ENCODE measurements around the gene PHF24. TPM values are rescaled to one million over a fixed set of nuclear protein-coding genes. Genes with fewer than 3 reads are reported as not detected.
A peak's percentile ranks its signal among the peaks of the same experiment; 100 is the strongest.

Gene PHF24
- total and polyA plus RNA-seq, 10 of the 15 experiments (the other 5 are each of a cell fraction or from before 2014, with no cell fraction given), result 0.02 to 0.04 TPM; not detected in 8

DNA sequence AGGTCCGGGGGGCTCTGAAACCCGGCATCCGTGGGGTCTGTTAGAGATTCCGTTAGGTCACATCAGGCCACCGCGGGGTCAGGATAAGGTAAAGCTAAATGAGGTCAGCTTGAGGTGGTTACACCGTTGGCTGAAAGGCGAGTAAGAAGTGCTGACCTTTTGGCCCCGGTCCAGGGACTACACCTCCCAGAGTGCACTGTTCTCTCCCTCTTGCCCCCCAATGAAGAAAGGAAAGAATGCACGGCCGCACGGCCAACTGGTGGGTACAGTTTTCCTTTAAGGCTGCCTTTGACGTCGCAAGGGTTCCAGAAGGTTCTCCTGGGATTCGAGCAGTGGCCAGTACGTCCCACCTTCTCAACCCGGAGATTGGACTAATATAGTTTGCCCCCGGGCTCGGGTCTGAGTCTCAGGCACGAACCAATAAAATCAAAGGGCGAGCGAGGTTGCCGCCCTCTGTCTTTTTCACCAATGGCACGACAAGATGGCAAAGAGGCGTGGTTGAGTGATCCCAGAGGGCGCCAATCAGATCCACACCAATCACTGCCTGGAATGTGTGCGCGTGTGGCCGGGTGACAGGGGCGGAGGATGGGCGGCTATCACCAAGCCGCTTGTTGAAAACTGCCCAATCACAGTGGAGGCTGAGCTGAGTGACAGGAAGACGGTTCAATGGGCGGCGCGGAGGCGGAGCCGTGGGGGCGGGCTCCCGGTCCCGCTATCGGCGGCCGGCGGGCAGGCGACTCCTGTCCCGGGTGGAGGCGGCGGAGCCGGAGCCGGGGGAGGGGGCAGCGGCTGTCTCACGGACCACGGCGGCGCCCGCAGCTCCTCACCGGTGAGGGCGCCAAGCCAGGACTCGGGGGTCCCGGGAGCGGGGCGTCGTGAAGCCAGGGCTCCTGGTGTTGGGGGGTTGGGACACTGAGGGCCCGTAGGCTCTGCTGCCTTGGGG, 31.2 kb downstream of the PHF24 start, which contains the start of gene DNAJB5 (continued):
- TF ChIP-seq, protein P1, sequence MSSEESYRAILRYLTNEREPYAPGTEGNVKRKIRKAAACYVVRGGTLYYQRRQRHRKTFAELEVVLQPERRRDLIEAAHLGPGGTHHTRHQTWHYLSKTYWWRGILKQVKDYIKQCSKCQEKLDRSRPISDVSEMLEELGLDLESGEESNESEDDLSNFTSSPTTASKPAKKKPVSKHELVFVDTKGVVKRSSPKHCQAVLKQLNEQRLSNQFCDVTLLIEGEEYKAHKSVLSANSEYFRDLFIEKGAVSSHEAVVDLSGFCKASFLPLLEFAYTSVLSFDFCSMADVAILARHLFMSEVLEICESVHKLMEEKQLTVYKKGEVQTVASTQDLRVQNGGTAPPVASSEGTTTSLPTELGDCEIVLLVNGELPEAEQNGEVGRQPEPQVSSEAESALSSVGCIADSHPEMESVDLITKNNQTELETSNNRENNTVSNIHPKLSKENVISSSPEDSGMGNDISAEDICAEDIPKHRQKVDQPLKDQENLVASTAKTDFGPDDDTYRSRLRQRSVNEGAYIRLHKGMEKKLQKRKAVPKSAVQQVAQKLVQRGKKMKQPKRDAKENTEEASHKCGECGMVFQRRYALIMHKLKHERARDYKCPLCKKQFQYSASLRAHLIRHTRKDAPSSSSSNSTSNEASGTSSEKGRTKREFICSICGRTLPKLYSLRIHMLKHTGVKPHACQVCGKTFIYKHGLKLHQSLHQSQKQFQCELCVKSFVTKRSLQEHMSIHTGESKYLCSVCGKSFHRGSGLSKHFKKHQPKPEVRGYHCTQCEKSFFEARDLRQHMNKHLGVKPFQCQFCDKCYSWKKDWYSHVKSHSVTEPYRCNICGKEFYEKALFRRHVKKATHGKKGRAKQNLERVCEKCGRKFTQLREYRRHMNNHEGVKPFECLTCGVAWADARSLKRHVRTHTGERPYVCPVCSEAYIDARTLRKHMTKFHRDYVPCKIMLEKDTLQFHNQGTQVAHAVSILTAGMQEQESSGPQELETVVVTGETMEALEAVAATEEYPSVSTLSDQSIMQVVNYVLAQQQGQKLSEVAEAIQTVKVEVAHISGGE (CRISPR knock-in tag; IDR thresholded peaks at IDR 0.05), result no peak
- TF ChIP-seq TCF7 (IDR thresholded peaks at IDR 0.05; ENCODE audit: borderline replicate concordance), result no peak
- TF ChIP-seq MEF2A (IDR thresholded peaks at IDR 0.05; ENCODE audit: insufficient read depth, low read depth, low read length), result no peak
- 0 out of 2 replicates have a peak, but pooled peaks have one; percentile 15 for TF ChIP-seq TAF1 (IDR thresholded peaks at IDR 0.05; ENCODE audit: borderline replicate concordance, low read depth, low read length)
- TF ChIP-seq RAD21 (IDR thresholded peaks at IDR 0.05; ENCODE audit: insufficient read depth, low read depth, low read length), result no peak
- TF ChIP-seq RAD51 (IDR thresholded peaks at IDR 0.05), result peak; percentile 44; the same call in 1 of the 2 replicates
- peak; percentile 38; the same call in 1 of the 2 replicates for TF ChIP-seq NBN (IDR thresholded peaks at IDR 0.05)
- TF ChIP-seq, protein P2, sequence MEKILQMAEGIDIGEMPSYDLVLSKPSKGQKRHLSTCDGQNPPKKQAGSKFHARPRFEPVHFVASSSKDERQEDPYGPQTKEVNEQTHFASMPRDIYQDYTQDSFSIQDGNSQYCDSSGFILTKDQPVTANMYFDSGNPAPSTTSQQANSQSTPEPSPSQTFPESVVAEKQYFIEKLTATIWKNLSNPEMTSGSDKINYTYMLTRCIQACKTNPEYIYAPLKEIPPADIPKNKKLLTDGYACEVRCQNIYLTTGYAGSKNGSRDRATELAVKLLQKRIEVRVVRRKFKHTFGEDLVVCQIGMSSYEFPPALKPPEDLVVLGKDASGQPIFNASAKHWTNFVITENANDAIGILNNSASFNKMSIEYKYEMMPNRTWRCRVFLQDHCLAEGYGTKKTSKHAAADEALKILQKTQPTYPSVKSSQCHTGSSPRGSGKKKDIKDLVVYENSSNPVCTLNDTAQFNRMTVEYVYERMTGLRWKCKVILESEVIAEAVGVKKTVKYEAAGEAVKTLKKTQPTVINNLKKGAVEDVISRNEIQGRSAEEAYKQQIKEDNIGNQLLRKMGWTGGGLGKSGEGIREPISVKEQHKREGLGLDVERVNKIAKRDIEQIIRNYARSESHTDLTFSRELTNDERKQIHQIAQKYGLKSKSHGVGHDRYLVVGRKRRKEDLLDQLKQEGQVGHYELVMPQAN (conservative IDR thresholded peaks at IDR 0.05), result peak; percentile 78
- no peak for TF ChIP-seq CREB1 (IDR thresholded peaks at IDR 0.05; ENCODE audit: low read depth)
- TF ChIP-seq RCOR1 (conservative IDR thresholded peaks at IDR 0.05; ENCODE audit: low read depth, low read length), result no peak
- no peak for TF ChIP-seq JUND (IDR thresholded peaks at IDR 0.05; ENCODE audit: low read depth, low read length)
- TF ChIP-seq STAT1 (conservative IDR thresholded peaks at IDR 0.05), result no peak
- no peak for TF ChIP-seq ZNF217 (IDR thresholded peaks at IDR 0.05)
- no peak for TF ChIP-seq MTA2 (IDR thresholded peaks at IDR 0.05; ENCODE audit: low read depth)
- no peak for TF ChIP-seq ESRRA (IDR thresholded peaks at IDR 0.05; ENCODE audit: low read length)
- TF ChIP-seq, protein P3, sequence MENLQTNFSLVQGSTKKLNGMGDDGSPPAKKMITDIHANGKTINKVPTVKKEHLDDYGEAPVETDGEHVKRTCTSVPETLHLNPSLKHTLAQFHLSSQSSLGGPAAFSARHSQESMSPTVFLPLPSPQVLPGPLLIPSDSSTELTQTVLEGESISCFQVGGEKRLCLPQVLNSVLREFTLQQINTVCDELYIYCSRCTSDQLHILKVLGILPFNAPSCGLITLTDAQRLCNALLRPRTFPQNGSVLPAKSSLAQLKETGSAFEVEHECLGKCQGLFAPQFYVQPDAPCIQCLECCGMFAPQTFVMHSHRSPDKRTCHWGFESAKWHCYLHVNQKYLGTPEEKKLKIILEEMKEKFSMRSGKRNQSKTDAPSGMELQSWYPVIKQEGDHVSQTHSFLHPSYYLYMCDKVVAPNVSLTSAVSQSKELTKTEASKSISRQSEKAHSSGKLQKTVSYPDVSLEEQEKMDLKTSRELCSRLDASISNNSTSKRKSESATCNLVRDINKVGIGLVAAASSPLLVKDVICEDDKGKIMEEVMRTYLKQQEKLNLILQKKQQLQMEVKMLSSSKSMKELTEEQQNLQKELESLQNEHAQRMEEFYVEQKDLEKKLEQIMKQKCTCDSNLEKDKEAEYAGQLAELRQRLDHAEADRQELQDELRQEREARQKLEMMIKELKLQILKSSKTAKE (IDR thresholded peaks at IDR 0.05; ENCODE audit: low read depth, poor library complexity, severe bottlenecking), result peak; percentile 56
- TF ChIP-seq SPI1 (IDR thresholded peaks at IDR 0.05; ENCODE audit: borderline replicate concordance, insufficient read depth, low read depth, low read length), result no peak
- peak; percentile 50; the same call in 1 of the 2 replicates for TF ChIP-seq IKZF1 (conservative IDR thresholded peaks at IDR 0.05)
- no peak for TF ChIP-seq CHD1 (IDR thresholded peaks at IDR 0.05; ENCODE audit: low read depth, low read length)
- TF ChIP-seq NRF1 (conservative IDR thresholded peaks at IDR 0.05; ENCODE audit: low read depth, low read length), result peak; percentile 38; the same call in 1 of the 2 replicates
- no peak for TF ChIP-seq SMARCA5 (IDR thresholded peaks at IDR 0.05)
- no peak for TF ChIP-seq HDGF (IDR thresholded peaks at IDR 0.05)
- TF ChIP-seq MTA3 (IDR thresholded peaks at IDR 0.05; ENCODE audit: borderline replicate concordance, low read length), result no peak
- no peak for TF ChIP-seq ZBED1 (IDR thresholded peaks at IDR 0.05; ENCODE audit: borderline replicate concordance)
- no peak for TF ChIP-seq MYB (IDR thresholded peaks at IDR 0.05; ENCODE audit: borderline replicate concordance, low read depth, low read length)
